Gastroesophageal sphincter (tissue), 3 donors: ENCODE measurements around the gene PACRG.

Experiments used
- POLR2AphosphoS5 ChIP-seq: sonication (generic); formaldehyde crosslinking; IDR thresholded peaks from one replicate; pipeline ENCODE4 v1.6.1; 2017; ENCODE audit warnings: antibody characterized with exemption
- TF ChIP-seq, protein P1 (sequence below), 4 experiments: fragments of 200-600 bp in 2 of 4; fragments of 450-650 bp in 2 of 4; sonication (generic) in 1 of 4; IDR thresholded peaks; one replicate each; pipeline ENCODE4 v1.5.1; 2017 to 2019; ENCODE audit warnings: antibody characterized with exemption in 4 of 4, mild to moderate bottlenecking in 2 of 4, moderate library complexity in 2 of 4

DNA sequence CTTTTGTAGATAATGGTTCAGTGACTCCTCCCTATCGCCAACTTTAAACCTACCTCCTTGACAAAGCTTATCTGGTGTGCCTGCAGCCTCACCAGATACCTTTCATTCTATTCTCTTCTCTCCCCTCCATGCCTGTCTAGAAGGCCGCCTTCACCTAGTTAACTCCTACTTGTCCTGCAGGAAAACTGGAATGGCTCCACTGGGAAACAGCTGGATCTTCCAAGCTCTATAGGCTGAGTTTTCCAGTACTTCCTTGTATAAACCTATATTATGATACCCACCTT, 6.4 kb upstream of the PACRG start:
- TF ChIP-seq, protein P1, sequence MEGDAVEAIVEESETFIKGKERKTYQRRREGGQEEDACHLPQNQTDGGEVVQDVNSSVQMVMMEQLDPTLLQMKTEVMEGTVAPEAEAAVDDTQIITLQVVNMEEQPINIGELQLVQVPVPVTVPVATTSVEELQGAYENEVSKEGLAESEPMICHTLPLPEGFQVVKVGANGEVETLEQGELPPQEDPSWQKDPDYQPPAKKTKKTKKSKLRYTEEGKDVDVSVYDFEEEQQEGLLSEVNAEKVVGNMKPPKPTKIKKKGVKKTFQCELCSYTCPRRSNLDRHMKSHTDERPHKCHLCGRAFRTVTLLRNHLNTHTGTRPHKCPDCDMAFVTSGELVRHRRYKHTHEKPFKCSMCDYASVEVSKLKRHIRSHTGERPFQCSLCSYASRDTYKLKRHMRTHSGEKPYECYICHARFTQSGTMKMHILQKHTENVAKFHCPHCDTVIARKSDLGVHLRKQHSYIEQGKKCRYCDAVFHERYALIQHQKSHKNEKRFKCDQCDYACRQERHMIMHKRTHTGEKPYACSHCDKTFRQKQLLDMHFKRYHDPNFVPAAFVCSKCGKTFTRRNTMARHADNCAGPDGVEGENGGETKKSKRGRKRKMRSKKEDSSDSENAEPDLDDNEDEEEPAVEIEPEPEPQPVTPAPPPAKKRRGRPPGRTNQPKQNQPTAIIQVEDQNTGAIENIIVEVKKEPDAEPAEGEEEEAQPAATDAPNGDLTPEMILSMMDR (IDR thresholded peaks at IDR 0.05): no peak
- no peak for TF ChIP-seq POLR2AphosphoS5
